ENCODE data around the gene HTR3E. TPM values are rescaled to one million over a fixed set of nuclear protein-coding genes. Genes with fewer than 3 reads are reported as not detected.
A peak's percentile ranks its signal among the peaks of the same experiment; 100 is the strongest.
"Not testable (repeated sequence)": the region's sequence is repeated elsewhere in the genome, so short reads cannot be mapped to it uniquely, and the experiment has no call there.

HTR3E gene
- total RNA-seq, 1 donor from 2014 or later, result not detected

DNA sequence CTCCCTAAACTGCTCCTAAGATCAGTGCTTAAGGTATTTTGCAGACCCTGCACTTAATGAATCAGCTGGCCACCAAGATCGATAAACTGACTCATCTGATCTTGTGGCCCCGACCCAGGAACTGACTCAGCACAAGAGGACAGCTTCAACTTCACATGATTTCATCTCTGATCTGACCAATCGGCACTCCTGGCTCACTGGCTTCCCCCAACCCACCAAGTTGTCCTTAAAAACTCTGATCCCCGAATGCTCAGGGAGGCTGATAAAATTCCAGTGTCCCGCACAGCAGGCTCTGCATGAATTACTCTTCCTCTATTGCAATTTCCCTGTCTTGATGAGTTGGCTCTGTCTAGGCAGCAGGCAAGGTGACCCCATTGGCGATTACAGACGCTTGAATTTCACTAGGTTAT is 13.5 kb downstream of the HTR3E start:
- DNase-seq (ENCODE audit: low read depth), result peak; percentile 40

- no peak for DNase-seq (ENCODE audit: low read depth)
These were observed 19.2 kb downstream of the HTR3E start for GRCh38 chr3:184116017-184116416.

- no peak for DNase-seq (ENCODE audit: low read depth)
These were observed 20.8 kb downstream of the HTR3E start for GRCh38 chr3:184117636-184118035.

GRCh38 chr3:184121031-184121430 is 24.2 kb downstream of the HTR3E start:
- DNase-seq (ENCODE audit: low read depth), result not testable (repeated sequence)

DNA sequence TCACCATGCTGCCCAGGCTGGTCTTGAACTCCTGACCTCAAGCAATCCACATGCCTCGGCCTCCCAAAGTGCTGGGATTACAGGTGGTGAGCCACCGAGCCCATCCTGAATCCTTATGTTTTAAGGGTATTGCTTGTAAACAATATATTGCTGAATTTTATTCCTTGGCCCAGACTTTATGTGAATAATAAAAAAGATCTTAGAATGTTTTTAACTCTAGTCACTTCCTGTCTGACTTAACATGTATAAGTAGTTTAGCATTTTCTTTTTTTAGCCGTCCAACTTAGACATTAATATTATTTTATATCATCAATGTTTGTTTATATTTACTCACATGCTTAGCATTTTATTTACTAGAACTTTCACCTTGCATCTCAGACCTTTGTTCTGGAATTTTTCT is 29.1 kb downstream of the HTR3E start:
- DNase-seq (ENCODE audit: low read depth), result no peak

DNA sequence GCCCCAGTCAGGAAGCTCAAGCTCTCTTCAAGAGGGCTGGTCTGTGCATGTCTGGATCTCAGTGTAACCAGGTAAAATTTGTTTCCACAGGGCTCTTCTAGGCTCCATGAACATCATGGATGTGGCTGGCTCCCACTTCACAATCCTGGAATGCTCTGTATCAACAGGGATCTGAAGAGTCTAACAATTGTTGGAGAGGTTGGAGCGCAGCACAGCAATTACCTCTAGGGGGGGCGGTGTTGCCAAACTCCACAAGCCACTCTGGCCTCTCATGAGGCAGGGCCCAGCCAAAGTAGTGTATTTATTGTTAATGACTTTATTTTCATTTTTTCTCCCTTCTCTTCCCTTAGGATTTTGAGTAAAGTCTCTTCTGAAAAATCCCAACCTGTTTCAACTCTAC is 32.1 kb downstream of the HTR3E start:
- peak; percentile 23 for DNase-seq (ENCODE audit: low read depth)

GRCh38 chr3:184132945-184133344 is 36.1 kb downstream of the HTR3E start:
- no peak for DNase-seq (ENCODE audit: low read depth)

- DNase-seq (ENCODE audit: low read depth), result peak; percentile 69
These were observed 37.2 kb downstream of the HTR3E start for GRCh38 chr3:184133840-184134745.

DNA sequence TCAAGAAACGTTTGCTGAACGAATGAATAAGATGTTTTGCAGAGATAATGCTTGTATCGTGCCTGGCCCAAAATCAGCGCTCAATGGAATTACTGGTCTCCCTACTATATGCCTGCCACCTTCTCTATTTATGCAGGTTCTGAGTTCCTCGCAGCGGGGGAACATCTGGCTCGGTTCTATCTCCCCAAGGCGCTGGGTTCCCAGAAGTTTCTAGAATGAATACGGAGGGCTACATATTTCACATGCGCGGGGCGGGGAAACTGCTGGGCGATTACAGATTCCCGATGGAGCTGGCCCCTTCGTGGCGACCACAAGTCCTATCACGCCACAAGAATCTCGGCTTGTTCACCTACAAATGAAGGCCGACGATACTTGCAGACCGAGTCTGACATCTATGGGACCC is 37.9 kb downstream of the HTR3E start:
- no peak for DNase-seq (ENCODE audit: low read depth)

DNA sequence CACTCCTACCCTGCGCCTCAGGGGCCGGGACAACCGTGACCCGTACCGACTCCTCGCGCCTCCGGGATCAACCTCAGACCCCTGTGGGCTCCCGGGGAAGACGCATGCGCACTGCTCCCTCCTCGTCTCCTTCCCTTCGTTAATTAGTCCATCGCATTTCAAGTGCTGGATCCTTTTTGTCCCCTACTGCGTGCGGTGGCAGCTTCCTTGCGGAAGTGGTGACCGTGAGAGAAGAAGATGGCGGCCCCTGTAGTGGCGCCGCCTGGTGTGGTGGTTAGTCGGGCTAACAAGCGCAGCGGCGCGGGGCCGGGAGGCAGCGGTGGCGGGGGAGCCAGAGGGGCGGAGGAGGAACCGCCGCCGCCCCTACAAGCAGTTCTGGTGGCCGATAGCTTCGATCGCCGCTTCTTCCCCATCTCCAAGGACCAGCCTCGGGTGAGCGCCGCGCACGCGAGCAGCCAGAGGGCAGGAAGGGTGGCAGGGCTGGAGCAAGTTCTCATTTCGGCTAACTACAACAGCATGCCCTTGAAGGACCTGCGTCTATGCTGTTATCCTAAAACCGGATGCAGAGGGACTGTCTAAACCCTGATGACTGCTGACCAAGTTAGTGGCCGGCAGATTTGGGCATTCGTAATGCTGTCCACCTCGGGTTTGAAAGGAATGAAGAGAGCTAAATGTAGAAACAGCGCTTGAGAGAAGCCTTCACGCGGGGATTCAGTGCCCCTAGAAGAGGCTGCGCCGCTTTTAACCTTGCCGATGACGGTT is 38.5 kb downstream of the HTR3E start, which contains the start of gene EIF2B5:
Gene EIF2B5, plus strand, starts transcription at position 210 of the 762 bp plus-strand sequence. Its CDS starts 28 bp downstream, at position 238.
- peak; percentile 91 for DNase-seq (ENCODE audit: low read depth)

DNA sequence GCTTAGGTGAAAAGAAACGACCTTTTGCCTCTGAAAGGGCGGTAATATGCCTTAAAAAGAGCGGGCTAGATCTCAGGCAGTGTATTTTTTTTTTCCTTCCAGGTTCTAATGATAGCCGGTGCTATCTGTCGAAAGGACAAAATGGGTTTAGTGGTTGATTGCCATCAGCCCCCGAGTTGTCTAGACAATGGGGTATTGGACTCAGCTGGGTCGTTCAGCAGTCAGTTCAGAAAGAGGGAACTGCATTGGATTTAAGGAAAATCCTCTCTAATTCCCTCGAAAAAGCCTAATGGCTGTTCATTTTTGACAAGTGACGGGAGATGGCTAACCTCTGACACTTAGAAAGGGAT is 39.0 kb downstream of the HTR3E start:
- DNase-seq (ENCODE audit: low read depth), result no peak

DNA sequence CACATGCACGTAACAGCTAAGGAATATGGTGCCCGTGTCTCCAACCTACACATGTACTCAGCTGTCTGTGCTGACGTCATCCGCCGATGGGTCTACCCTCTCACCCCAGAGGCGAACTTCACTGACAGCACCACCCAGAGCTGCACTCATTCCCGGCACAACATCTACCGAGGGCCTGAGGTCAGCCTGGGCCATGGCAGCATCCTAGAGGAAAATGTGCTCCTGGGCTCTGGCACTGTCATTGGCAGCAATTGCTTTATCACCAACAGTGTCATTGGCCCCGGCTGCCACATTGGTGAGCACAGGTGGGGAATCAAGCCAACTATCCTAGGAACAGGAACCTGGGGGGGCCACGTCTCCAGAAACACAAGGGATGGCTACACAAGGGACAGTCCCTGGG is 43.6 kb downstream of the HTR3E start:
- no peak for DNase-seq (ENCODE audit: low read depth)

GRCh38 chr3:184142199-184142598 is 45.3 kb downstream of the HTR3E start:
- no peak for DNase-seq (ENCODE audit: low read depth)

DNA sequence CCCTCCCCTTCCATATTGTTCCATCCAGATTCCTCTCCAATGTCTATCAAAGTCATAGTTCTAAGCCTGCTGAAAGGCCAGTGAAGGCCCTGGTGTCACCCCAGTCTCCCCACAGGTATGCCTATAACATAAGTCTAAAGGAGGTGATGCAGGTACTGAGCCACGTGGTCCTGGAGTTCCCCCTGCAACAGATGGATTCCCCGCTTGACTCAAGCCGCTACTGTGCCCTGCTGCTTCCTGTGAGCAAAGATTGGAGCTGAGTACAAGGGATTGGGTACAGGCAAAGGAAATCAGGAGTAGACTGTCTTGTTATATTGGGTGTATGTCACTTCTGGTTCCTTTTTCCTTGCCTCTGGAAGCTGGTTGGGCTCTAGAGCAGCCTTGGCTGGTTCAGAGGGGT is 46.5 kb downstream of the HTR3E start:
- no peak for DNase-seq (ENCODE audit: low read depth)

DNA sequence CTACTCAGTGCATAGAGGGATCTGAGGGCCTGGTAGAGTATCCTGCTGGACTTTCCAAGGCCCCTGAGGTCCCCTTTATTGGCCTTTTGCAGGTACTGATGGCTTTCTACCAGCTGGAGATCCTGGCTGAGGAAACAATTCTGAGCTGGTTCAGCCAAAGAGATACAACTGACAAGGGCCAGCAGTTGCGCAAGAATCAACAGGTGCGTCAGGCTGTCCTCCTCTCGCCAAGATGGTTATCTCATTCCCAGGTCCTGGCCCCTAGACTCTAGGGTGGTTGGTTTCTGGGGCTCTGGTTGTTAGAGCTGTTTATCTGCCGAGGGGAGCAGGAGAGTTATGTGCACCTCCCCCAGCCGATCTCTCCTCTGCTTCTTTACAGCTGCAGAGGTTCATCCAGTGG is 47.6 kb downstream of the HTR3E start:
- DNase-seq (ENCODE audit: low read depth), result no peak

GRCh38 chr3:184145111-184145524 is 48.3 kb downstream of the HTR3E start:
- peak; percentile 87 for DNase-seq (ENCODE audit: low read depth)

GRCh38 chr3:184145751-184146270 is 48.9 kb downstream of the HTR3E start:
- DNase-seq (ENCODE audit: low read depth), result no peak

GRCh38 chr3:184148076-184148475 is 51.2 kb downstream of the HTR3E start:
- DNase-seq (ENCODE audit: low read depth), result no peak

DNA sequence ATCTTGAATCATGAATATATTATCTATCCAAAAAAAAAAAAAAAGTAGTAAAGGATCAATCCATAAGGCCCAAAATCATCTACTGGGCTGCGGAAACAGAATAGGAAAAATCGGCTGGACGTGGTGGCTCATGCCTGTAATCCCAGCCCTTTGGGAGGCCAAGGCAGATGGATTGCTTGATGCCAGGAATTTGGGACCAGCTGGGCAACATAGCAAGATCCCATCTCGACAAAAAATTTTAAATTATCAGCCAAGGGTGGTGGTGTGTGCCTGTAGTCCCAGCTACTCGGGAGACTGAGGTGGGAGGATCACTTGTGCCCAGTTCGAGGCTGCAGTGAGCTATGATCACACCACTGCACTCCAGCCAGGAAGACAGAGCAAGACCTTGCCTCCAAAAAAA is 52.3 kb downstream of the HTR3E start:
- DNase-seq (ENCODE audit: low read depth), result no peak

- not testable (repeated sequence) for DNase-seq (ENCODE audit: low read depth)
These were observed 52.9 kb downstream of the HTR3E start for GRCh38 chr3:184149770-184150169.

- peak; percentile 40 for DNase-seq (ENCODE audit: low read depth)
These were observed 58.2 kb downstream of the HTR3E start, which contains the start of gene DVL3 for GRCh38 chr3:184154885-184155643. Gene DVL3 (plus strand): TSS chr3:184155377. CDS start chr3:184155636, 259 bp downstream.

All from renal cortical epithelial cell (primary cell).